CD4-positive, CD25-positive, alpha-beta regulatory T cell (primary cell): ENCODE results near the gene TOM1L2. TPM values are rescaled to one million over a fixed set of nuclear protein-coding genes. Genes with fewer than 3 reads are reported as not detected.

ENCODE experiments used
- ATAC-seq, 2 donors: fragments of 150-1000 bp; cut with Tn5 transposase; one replicate each; pipeline ENCODE4 v1.10.0; 2021; ENCODE audit warnings: low read depth in 2 of 2, moderate number of reproducible peaks in 2 of 2, moderate library complexity in 1 of 2
- DNase-seq, 3 donors: peaks; one replicate each; pipeline versions ENCODE4 v3.0.0 to v3.0.0-alpha.2; 2012 to 2022; ENCODE audit warnings: mixed read lengths in 1 of 3
- H3K27ac ChIP-seq: one replicate; pipeline ENCODE4 v1.7.0; 2013; ENCODE audit warnings: mild to moderate bottlenecking, low read length; ENCODE audit not compliant: insufficient read depth, poor library complexity, severe bottlenecking
- H3K27me3 ChIP-seq: one replicate; pipeline ENCODE4 v1.7.0; 2013; ENCODE audit warnings: low read length; ENCODE audit not compliant: control insufficient read depth, insufficient read depth
- H3K36me3 ChIP-seq: one replicate; pipeline ENCODE4 v1.7.0; 2013; ENCODE audit warnings: mild to moderate bottlenecking, low read length, moderate library complexity; ENCODE audit not compliant: control insufficient read depth, insufficient read depth
- H3K4me1 ChIP-seq: 2 replicates; pipeline ENCODE4 v1.7.0; 2013; ENCODE audit warnings: mild to moderate bottlenecking, low read length; ENCODE audit not compliant: insufficient read depth, control insufficient read depth, poor library complexity, severe bottlenecking
- H3K4me3 ChIP-seq: one replicate; pipeline ENCODE4 v1.7.0; 2013; ENCODE audit warnings: low read depth, mild to moderate bottlenecking, low read length, moderate library complexity
- H3K9me3 ChIP-seq, 2 experiments: 1 replicate in 1 of 2; 2 replicates in 1 of 2; pipeline ENCODE4 v1.7.0; 2013; ENCODE audit warnings: low read length in 2 of 2, mild to moderate bottlenecking in 1 of 2, moderate library complexity in 1 of 2; ENCODE audit not compliant: control insufficient read depth in 2 of 2
- H3K27ac Mint-ChIP-seq, 3 donors: one replicate each; pipeline ENCODE4 v1.8.0; 2020 to 2022; ENCODE audit warnings: mild to moderate bottlenecking in 3 of 3, mixed read lengths in 3 of 3, moderate library complexity in 2 of 3
- H3K27me3 Mint-ChIP-seq: one replicate; pipeline ENCODE4 v1.8.0; 2022; ENCODE audit warnings: mild to moderate bottlenecking, mixed read lengths
- H3K36me3 Mint-ChIP-seq: one replicate; pipeline ENCODE4 v1.8.0; 2020; ENCODE audit warnings: mixed read lengths
- H3K4me1 Mint-ChIP-seq, 4 donors: one replicate each; pipeline ENCODE4 v1.8.0; 2020 to 2022; ENCODE audit warnings: mixed read lengths in 4 of 4, mild to moderate bottlenecking in 1 of 4
- H3K4me3 Mint-ChIP-seq, 4 donors: one replicate each; pipeline ENCODE4 v1.8.0; 2020 to 2022; ENCODE audit warnings: mild to moderate bottlenecking in 4 of 4, mixed read lengths in 4 of 4, moderate library complexity in 3 of 4
- H3K9me3 Mint-ChIP-seq, 7 donors: one replicate each; pipeline ENCODE4 v1.8.0; 2020 to 2022; ENCODE audit warnings: mixed read lengths in 7 of 7, mild to moderate bottlenecking in 3 of 7, moderate library complexity in 2 of 7
- polyA plus RNA-seq, 4 donors: library from polyadenylated mRNA; unstranded; fragments of 300-500 nt; fragmentation: Illumina TruSeq; gene quantifications; one replicate each; pipeline ENCODE4 v1.2.3, GENCODE V29; 2021
- total RNA-seq: library from RNA; stranded (reverse); gene quantifications from one replicate; pipeline ENCODE4 v1.2.3, GENCODE V29; 2022

The TOM1L2 gene
- total and polyA plus RNA-seq, 5 donors from 2014 or later, result 4.0 to 50.8 (median 6.7) TPM

DNA sequence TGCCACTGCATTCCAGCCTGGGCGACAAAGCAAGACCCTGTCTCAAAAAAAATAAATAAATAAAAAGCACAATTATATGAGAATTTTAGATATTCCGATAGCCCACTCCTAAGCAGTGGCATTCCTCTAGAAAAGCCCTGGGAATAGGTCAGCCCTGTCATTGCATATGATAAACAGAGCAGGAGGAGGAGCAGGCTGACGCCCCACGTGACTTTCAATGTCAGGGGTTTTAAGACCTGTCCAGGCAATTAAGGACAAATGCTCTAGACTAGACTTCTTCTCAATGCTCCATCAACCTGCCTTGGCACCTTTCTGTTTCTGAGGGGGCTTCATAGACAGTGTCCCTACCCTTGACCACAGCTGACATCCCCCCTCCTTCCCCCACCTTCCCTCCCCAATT, 7.5 kb downstream of the TOM1L2 start:
- Histone ChIP-seq H3K4me3 (no peak overlapping the region), H3K4me1 (peaks cover 21% of the 10 kb centered on the region), H3K27ac (no peak overlapping the region), H3K36me3 (no peaks in the 10 kb centered on the region), H3K27me3 (no peaks in the 10 kb centered on the region), H3K9me3 (no peaks in the 10 kb centered on the region)
- Mint-ChIP-seq H3K27ac (no peak overlapping the region), H3K4me1 (peaks cover 19 to 79% (median 57%) of the 10 kb centered on the region in 4 donors), H3K9me3 (no peaks in the 10 kb centered on the region), H3K4me3 (no peak overlapping the region), H3K27me3 (no peaks in the 10 kb centered on the region), H3K36me3 (peaks cover 14% of the 10 kb centered on the region)
- no peak for DNase-seq
- ATAC-seq, result no peak

DNA sequence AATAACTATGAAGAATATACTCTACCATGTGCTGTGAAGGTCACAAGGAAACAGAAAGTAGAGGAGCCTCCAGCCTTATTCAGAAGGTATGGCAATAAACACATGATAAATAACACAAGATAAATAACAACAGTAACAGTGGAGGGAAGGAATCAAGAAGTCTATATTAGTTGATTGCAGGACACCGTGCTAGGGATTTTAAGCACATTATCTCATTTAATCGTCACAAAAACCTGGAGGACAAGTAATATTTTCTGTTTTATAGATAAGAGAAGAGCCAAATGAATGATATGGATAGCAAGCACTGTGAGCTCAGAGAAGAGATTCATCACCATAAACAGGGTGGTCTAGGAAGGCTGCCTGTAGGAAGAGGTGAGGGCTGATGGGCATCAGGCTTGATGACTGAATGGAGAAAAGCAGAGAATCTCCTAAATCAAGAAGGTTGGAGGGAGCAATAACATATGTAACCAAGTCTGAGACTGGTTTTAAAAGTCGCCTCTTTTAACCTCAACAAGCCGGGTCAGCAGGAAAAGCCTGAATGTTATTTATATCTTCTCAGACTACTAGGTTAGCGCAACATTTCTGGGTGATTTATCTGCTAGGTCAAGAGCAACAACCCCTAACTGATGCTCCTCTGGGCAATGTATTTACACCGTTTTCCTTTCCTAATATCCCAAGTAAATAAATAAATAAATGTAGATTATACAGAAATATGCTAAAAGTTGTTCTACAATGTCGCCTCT, 8.3 kb downstream of the TOM1L2 start:
- H3K4me3 ChIP-seq, result no peak overlapping the region
- H3K27ac ChIP-seq, result no peak overlapping the region
- H3K36me3 ChIP-seq, result no peaks in the 10 kb centered on the region
- H3K4me1 Mint-ChIP-seq, result peaks cover 26 to 81% (median 61%) of the 10 kb centered on the region in 4 donors
- DNase-seq (no peak), ATAC-seq (no peak)
- peaks cover 24% of the 10 kb centered on the region for H3K4me1 ChIP-seq
- H3K27me3 ChIP-seq, result no peaks in the 10 kb centered on the region
- H3K9me3 Mint-ChIP-seq, result no peaks in the 10 kb centered on the region
- no peaks in the 10 kb centered on the region for H3K27me3 Mint-ChIP-seq
- peaks cover 17% of the 10 kb centered on the region for H3K36me3 Mint-ChIP-seq
- peak overlapping the region in 2 of 4 donors; percentile 0 to 40 for H3K4me3 Mint-ChIP-seq
- peak overlapping the region in 2 of 3 donors; percentile 9 to 49 for H3K27ac Mint-ChIP-seq
- no peaks in the 10 kb centered on the region for H3K9me3 ChIP-seq

DNA sequence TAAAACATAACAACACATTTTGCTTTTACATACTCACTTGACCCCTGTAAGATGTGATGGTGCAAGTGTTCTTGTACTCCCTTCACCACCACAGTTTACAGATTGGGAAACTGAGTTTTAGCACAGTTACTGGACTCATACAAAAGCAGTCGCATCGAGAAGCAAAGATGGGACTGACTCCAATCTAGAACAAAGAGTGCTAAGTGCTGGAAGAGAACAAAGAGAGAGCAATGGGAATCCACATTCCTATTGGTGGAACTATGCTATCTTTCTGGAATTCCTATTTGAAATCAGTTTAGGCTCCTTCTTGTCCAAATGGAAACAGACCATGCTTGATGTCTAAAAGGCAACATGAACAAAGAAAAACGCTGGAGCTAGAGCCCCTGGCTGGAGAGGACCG, 9.1 kb downstream of the TOM1L2 start:
- Mint-ChIP-seq H3K4me3 (peak overlapping the region in 1 of 4 donors; percentile 36), H3K4me1 (peaks cover 32 to 83% (median 66%) of the 10 kb centered on the region in 4 donors), H3K27me3 (no peaks in the 10 kb centered on the region), H3K27ac (peak overlapping the region; percentile 9 to 50 (median 49)), H3K36me3 (peaks cover 17% of the 10 kb centered on the region), H3K9me3 (no peaks in the 10 kb centered on the region)
- H3K36me3 ChIP-seq, result no peaks in the 10 kb centered on the region
- peaks cover 32% of the 10 kb centered on the region for H3K4me1 ChIP-seq
- no peaks in the 10 kb centered on the region for H3K27me3 ChIP-seq
- no peak overlapping the region for H3K27ac ChIP-seq
- H3K9me3 ChIP-seq, result no peaks in the 10 kb centered on the region
- no peak for ATAC-seq
- DNase-seq, result no peak
- H3K4me3 ChIP-seq, result no peak overlapping the region

DNA sequence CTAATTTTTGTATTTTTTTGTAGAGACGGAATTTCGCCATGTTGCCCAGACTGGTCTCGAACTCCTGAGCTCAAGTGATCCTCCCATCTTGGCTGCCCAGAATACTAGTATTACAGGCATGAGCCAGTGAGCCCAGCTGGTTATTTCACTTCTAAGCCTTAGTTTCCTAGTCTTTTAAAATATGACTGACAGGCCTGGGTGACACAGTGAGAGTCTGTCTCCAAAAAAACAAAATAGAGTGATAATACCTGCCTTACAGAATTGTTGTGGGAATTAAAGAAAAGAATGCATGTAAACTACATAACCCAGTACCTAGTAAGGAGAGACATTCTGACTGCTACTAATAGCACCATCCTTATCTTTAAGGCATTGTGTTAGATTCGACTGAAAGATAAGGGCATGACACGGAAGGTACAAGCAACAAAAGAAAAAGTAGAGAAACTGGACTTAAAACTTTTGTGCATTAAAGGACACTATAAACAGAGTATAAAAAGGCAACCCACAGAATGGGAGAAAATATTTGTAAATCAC, 11.6 kb downstream of the TOM1L2 start:
- Histone ChIP-seq H3K27me3 (no peaks in the 10 kb centered on the region), H3K4me1 (peaks cover 51% of the 10 kb centered on the region), H3K9me3 (no peaks in the 10 kb centered on the region), H3K27ac (peak overlapping the region; percentile 84), H3K4me3 (peak overlapping the region; percentile 86), H3K36me3 (no peaks in the 10 kb centered on the region)
- Mint-ChIP-seq H3K4me1 (peaks cover 23 to 78% (median 61%) of the 10 kb centered on the region in 4 donors), H3K4me3 (peak overlapping the region; percentile 78 to 88 (median 83)), H3K27me3 (no peaks in the 10 kb centered on the region), H3K9me3 (no peaks in the 10 kb centered on the region), H3K27ac (peak overlapping the region; percentile 96 to 100 (median 97)), H3K36me3 (peaks cover 19% of the 10 kb centered on the region)
- ATAC-seq (no peak), DNase-seq (peak in 1 of 3 donors; percentile 9)

DNA sequence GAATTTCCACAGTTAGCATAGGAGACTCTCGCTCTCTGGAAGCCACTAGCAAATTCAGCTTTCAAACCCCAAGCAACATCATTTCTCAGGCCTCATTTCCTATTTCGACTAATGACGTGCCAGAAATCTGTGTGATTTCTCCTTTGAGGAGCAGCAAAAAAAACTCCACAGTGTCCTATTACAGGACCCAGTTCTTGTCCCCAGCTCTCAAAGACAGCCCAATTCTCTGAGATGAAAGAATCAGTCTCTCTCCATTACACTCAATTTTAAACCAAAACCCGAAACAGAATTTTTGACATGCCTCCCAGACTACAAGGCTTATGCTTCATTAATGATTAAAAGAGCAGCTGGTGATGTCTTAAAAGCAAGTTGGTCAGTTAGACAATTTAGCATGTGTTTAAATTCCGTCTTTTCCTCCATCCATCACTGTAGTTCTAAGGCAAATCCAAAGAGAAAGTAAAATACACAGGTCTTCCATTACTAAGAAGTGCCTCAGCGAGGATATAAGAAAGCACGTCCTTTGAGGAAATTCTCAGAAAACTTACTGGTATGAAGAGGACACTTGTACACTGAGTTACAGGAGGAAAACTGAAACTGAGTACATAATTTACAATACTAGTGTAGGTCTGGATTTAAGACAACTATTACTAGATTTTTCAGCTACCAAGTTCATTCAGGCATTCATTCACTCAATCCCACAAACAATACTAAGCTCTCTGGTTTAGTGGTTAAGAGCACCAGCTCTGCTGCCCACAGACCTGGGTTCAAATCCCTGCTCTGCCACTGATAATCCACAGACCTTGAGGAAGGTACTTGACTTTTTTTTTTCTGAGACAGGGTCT, 12.5 kb downstream of the TOM1L2 start:
- ATAC-seq (peak; percentile 24 to 53), DNase-seq (peak in 1 of 3 donors; percentile 87)
- no peaks in the 10 kb centered on the region for H3K9me3 Mint-ChIP-seq
- Histone ChIP-seq H3K4me3 (peak overlapping the region; percentile 86), H3K36me3 (peaks cover 5% of the 10 kb centered on the region), H3K9me3 (no peaks in the 10 kb centered on the region), H3K4me1 (peaks cover 51% of the 10 kb centered on the region), H3K27ac (peak overlapping the region; percentile 84), H3K27me3 (no peaks in the 10 kb centered on the region)
- H3K27me3 Mint-ChIP-seq, result no peaks in the 10 kb centered on the region
- peaks cover 17% of the 10 kb centered on the region for H3K36me3 Mint-ChIP-seq
- peaks cover 23 to 77% (median 57%) of the 10 kb centered on the region in 4 donors for H3K4me1 Mint-ChIP-seq
- H3K27ac Mint-ChIP-seq, result peak overlapping the region; percentile 96 to 100 (median 97)
- peak overlapping the region; percentile 78 to 88 (median 83) for H3K4me3 Mint-ChIP-seq

DNA sequence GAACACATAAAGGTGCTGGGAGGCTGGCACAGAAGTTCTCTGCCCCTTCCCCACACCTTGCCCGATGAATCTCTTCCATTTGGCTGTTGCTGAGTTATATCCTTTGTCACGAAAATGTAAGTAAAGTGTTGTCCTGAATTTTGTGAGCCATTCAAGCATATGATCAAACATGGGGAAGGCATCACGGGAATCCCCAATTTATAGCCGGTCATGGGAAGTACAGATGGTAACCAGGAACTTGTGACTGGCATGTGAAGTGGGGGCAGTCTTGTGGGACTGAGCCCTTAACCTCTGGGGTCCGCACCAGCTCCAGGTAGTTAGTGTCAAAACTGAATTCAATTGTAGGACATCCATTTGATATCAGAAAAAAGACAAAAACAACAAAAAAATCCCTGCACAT, 13.2 kb downstream of the TOM1L2 start:
- no peaks in the 10 kb centered on the region for H3K9me3 Mint-ChIP-seq
- H3K27me3 Mint-ChIP-seq, result no peaks in the 10 kb centered on the region
- H3K4me3 Mint-ChIP-seq, result peak overlapping the region; percentile 78 to 88 (median 83)
- peaks cover 24 to 78% (median 61%) of the 10 kb centered on the region in 4 donors for H3K4me1 Mint-ChIP-seq
- Histone ChIP-seq H3K4me1 (peaks cover 49% of the 10 kb centered on the region), H3K27me3 (no peaks in the 10 kb centered on the region), H3K27ac (peak overlapping the region; percentile 84), H3K36me3 (peaks cover 8% of the 10 kb centered on the region), H3K9me3 (no peaks in the 10 kb centered on the region), H3K4me3 (peak overlapping the region; percentile 86)
- H3K27ac Mint-ChIP-seq, result peak overlapping the region; percentile 96 to 100 (median 97)
- no peak for ATAC-seq
- DNase-seq, result no peak
- H3K36me3 Mint-ChIP-seq, result peaks cover 19% of the 10 kb centered on the region

DNA sequence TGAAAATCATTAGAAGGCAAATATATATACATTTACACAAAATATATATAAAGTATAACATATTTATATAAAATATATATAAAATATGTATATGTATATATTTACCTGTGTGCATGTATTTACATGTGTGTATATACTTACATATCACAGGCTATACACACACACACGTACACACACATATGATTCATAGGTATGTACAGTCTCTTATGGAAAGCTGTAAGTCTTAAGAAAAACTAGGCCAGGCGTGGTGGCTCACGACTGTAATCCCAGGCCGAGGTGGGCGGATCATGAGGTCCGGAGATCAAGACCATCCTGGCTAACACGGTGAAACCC, 14.7 kb downstream of the TOM1L2 start:
- peak overlapping the region; percentile 96 to 100 (median 97) for H3K27ac Mint-ChIP-seq
- H3K4me3 Mint-ChIP-seq, result peak overlapping the region; percentile 77 to 84 (median 80)
- Histone ChIP-seq H3K4me3 (peak overlapping the region; percentile 50), H3K36me3 (peaks cover 8% of the 10 kb centered on the region), H3K27ac (peak overlapping the region; percentile 84), H3K27me3 (no peaks in the 10 kb centered on the region), H3K9me3 (no peaks in the 10 kb centered on the region), H3K4me1 (peaks cover 51% of the 10 kb centered on the region)
- ATAC-seq (no peak), DNase-seq (peak in 1 of 3 donors; percentile 32)
- H3K4me1 Mint-ChIP-seq, result peaks cover 22 to 82% (median 59%) of the 10 kb centered on the region in 4 donors
- no peaks in the 10 kb centered on the region for H3K9me3 Mint-ChIP-seq
- H3K27me3 Mint-ChIP-seq, result no peaks in the 10 kb centered on the region
- H3K36me3 Mint-ChIP-seq, result peaks cover 22% of the 10 kb centered on the region
